Activated CD8-positive, alpha-beta memory T cell treated with anti-CD3 and anti-CD28 coated beads for 48 hours (primary cell): ENCODE data around the gene RPTOR.

Experiments used
- DNase-seq, 3 experiments: peaks; one replicate each; pipeline ENCODE4 v3.0.0-alpha.2; 2020; ENCODE audit warnings: low read depth in 2 of 3, low spot score in 2 of 3

RPTOR gene

DNA sequence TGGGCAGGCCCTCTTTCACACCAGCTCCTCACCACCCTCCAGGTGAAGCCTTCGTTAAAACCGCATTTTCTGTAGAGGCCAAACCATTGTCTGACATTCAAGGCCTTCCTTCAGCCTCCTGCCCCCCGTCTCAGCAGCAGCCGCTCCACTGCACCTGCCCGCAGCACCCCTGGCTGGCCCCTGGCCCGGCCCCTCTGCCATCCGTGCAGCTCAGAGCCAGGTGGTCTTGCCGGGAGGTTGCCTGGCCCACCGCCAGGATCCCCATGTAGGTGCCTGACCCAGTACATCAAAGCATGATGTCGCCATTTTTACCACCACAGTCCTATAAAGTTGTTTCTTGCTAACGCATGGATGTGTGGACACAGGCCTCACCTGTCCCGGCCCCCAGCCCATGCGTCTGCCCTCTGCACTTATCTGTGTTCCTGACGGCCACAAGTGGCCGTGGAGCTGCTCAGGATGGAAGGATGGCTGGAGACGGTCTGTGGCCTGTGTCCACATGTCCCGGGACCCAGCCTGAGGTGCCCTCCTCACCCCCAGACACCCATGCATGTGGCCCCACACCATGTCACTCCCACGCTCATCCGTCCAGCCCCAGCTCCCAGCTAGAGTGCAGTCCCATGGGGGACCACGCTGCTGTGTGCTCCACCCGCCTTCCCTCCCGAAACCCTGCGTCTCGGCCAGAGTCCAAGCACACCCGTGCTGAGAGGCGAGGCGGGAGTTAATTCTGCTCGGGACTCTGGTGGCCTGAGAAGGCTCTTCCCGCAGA lies 357.7 kb downstream of the RPTOR start:
- no peak for DNase-seq

- no peak for DNase-seq
Observed at GRCh38 chr17:80902963-80903611, 358.4 kb downstream of the RPTOR start.

DNA sequence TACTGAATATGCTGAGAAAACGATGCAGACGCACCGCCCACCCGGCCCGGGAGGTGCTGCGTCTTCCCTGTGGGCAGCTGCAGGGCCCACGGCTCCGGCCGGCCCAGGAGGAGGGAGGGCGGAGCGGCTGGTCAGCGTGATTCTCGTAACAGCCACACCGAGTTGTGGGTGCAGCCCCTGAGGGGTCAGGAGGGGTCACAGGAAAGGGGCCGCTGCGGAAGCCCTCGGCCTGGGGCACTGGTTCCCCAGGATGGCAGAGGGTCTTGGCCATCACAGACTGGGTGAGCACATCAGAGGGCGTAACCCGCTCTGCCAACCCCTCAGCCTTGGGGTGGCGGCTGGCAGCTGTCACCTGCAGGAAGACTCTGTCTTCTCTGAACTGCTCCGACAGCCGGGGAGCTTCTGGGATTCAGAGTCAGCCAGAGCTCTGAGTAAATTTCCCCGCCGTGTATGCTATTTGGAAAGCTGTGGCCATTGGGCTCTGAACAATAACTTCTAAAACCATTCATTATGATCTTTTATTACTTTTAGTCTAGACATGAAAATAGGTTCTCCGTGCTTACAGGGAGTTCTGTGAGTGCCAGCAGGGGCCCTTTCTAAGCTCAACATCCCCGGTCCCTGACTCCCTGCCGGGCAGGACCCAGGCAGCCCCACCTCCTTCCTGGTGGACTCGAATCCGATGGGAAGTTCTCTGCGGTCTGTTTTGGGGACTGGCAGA lies 359.6 kb downstream of the RPTOR start:
- DNase-seq: no peak

DNA sequence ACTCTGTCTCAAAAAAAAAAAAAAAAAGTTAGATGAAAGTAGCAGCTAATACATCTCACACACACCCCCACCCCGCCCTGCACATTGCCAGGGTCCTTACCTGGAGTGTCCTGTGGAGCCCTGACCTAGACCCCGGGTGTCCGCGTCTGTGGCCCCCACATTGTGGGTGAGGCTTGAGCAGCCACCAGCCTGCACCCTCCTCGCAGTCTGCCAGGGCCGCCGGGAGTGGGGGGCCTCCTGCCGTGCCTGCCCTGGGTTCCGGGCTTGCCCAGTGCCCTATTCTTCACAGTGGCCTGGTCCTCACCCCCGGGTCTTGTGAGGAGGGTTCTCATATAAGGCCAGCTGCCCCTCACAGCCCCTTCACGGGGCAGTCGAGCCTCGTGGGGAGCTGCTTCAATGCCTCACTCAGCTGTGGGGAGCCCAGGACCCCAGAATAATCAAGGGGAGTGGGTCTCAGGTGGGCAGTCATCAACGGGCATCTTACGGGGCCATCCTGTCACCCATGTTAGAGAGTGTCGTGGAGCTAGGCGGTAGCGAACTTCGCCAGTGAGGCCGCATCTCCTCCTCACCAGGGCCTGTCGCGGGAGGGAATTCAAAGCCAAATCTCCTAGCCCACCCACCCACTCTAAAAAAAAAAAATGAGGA lies 361.1 kb downstream of the RPTOR start:
- no peak for DNase-seq

GRCh38 chr17:80906364-80907259 lies 362.0 kb downstream of the RPTOR start:
- DNase-seq: no peak

GRCh38 chr17:80907281-80907680 lies 362.6 kb downstream of the RPTOR start:
- no peak for DNase-seq

- DNase-seq: no peak
Observed at GRCh38 chr17:80908211-80908610, 363.6 kb downstream of the RPTOR start.

DNA sequence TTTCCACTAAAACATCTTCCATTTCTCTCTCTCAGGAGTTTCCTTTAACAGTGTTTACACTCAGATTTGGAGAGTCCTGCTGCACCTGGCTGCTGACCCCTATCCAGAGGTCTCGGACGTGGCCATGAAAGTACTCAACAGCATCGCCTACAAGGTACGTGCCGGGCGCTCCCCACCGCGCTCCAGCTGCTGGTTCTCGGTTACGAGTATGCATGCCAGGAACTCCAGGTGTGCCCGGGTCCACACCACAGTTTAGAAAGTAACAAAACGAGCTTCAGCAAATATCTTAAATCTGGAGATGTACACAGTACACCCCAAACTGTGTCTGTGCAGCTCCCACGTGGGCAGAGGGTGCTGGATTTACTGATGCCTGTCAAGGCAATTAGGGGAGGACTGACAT lies 364.1 kb downstream of the RPTOR start:
- DNase-seq: no peak

DNA sequence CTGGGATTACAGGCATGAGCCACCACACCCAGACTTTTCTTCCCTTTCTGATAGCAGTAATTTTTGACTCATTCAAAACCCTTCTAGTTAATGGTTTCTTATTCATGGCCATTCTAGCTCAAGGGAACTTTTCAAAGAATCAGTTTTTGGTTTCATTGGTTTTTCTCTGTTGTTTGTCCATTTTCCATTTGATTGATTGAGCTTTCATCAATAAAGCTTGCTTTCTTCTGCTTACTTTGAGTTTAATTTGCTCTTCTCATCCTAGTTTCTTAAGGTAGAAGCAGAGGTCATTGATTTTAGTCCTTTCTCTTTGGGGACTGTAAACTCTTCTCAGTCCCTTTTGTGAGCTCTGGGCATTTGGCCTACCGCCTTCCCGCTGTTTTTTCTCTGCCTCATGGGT lies 365.0 kb downstream of the RPTOR start:
- no peak for DNase-seq

GRCh38 chr17:80910043-80910442 lies 365.4 kb downstream of the RPTOR start:
- no peak for DNase-seq

DNA sequence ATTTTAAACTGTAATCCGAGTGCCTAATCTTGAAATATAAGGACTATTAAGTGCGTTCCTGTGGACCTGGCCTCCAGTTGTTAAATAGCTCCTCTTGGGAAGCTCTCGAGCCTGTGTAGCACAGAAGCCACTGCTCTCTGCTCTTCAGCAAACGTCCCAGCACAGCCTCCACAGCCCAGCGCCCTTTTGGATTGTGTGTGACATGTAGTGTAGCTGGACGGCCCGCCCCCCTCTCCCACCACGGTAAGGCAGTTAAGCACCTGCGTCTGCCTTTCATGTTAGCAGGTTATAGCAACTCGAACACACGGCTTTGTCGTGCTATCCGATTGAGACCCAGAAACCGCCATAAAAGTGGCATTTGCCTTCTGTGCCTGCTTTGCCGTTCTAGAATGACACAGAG lies 367.8 kb downstream of the RPTOR start:
- DNase-seq: no peak

DNA sequence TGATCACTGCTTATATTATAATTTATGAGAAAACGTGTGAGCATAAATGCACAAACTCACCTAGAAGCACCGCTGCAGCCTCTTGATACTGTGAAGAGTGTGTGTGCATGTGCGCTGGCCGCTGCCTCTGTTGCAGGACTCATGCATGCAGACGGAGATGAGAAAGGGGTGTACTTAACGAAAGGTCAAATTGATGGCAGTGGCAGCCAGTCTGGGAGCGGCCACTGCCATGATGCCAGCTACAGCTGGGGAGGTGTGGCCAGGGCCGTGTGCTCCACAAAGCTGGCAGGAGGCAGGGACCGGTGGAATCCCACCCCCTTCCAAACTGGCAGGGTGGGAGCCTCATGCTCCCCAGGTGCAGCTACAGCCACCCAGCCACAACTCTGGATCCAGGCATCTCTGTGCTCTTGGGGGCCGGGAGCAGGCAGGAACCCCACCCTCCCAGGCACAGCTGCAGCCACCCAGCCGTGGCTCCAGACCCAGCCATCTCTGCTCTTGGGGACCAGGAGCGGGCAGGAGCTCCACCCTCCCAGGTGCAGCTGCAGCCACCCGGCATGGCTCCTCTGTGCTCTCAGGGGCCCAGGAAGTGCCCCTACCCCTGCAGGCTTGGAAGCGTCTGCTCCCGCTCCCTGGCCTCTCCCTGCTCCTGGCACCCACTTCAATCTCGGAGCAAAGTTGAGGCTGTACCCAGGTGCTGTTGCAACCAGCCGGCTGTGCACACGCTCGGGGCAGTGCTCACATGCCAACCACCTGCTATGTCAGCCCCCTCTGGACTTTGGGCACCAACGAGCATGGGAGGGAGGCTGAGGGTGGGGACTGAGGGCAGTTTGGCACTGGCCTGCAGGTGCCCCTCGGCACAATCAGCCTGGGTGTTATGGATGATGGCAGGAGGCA lies 369.5 kb downstream of the RPTOR start:
- no peak for DNase-seq

DNA sequence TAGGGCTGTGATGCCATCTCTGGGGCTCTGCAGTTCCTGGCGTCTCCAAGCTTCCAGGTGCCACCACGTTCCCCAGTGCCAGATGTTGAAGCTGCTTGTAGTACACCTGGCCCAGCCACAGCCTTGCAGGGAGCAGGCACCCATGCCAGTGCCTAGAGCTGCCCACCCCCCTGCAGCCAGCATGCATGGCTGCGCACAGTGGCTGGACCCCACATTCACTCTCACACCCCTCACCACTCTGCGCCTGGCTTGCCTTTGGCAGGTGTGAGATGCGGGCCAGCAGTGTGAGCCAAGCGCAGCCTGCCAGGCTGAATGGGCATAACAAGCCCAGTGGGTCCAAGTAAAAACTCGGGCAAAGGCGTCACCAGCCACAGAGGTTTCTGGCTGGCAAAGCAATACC lies 371.6 kb downstream of the RPTOR start:
- no peak for DNase-seq

GRCh38 chr17:80917716-80918560 lies 373.3 kb downstream of the RPTOR start:
- DNase-seq: no peak

GRCh38 chr17:80918731-80919130 lies 374.1 kb downstream of the RPTOR start:
- DNase-seq: no peak

DNA sequence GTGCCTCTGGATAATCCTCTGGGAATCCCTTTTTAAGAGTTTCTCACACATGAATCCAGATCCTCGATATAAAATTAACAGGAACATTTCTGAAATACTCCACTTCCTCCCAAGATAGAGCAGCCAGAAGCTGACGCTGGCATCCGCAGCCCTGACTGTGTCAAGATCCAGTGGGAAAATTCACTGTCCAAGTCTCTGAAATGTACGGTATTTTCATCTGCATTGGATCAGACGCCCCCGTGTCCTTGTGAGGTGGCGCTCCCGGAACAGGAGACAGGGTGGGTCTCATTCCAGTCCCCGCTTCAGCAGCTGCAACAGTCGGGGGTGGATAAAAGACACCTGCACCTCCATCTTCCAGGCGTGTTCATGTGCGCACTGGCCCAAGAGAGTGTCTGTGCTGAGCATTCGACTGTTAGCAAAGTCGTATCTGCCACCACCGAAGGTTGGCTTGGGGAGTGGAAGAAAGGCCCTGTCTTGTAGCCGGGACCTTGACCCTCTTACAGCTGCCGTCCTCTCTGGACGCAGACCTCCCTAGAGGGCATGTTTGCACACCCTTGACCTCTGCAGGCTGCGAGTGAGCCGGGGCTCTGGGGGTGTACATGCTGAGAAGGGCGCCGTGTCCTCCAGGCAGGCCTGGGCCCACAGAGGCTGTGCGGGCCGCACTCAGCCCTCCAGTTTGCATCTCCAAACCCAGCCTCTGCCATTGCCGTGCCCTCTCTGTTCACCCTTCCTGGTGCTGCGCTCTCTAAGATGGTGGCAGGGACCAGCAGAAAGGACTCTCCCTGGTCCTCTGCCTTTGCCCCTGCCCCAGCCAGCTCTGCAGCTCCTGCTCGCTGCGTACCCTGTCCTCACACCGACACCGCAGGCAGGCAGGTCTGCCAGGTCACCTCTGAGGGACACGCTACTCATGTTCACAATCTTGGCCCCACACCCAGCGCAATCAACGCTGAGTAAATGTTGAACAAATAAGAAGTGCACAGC lies 375.0 kb downstream of the RPTOR start:
- no peak for DNase-seq

GRCh38 chr17:80920441-80920840 lies 375.8 kb downstream of the RPTOR start:
- DNase-seq: no peak

DNA sequence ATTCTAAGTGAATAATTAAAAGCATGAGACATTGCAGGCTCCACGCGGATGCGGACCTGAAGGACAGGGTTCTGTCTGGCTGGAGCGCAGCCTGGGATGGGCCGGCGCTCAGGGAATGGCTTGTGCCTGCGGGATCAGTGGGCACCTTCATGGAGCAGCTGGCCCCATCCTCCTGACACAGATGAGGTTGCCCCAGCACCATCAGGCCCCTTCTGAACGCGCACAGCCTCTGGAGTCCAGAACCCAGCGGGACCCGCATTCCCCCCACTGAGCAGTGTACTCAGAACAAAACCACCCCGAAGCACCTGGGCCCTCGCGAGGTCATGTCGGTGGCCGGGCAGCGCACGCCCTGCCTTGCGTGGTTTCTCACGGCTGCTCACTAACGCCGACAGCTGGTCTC lies 376.5 kb downstream of the RPTOR start:
- DNase-seq: no peak
